ENCODE measurements around the gene LAMC2. TPM values are rescaled to one million over a fixed set of nuclear protein-coding genes. Genes with fewer than 3 reads are reported as not detected.
A peak's percentile ranks its signal among the peaks of the same experiment; 100 is the strongest.

LAMC2 gene
- total RNA-seq, 4 donors from 2014 or later = 9.4 to 17.4 (median 15.9) TPM

DNA sequence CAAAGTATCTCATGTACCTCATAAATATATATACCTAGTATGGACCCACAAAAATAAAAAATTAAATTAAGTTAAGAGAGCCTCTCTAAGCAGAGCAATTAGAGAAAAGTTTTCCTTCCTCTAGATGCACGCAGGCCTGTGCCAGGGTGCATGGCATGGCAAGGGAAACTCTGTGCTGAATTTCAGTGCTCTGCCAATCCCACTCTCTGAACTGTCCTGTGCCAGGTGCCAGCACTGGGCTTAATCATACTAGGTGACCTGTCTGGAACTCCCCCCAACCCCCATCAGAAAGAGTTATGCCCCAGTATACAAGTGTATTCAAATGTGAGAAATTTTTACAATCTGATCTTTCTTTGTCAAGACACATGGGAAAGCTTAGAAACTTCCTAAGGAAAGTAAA is 10.4 kb upstream of the LAMC2 start:
- Histone ChIP-seq H3K4me3 (no peak overlapping the region), H3K9me3 (no peaks in the 10 kb centered on the region), H3K27me3 (no peaks in the 10 kb centered on the region), H3K27ac (no peak overlapping the region), H3K36me3 (no peaks in the 10 kb centered on the region), H3K4me1 (peaks cover 0 to 9% (median 3%) of the 10 kb centered on the region in 3 donors)
- WGBS, 2 donors = 44 to 71% methylated on average over 1 of the region's 1 CpG
- DNase-seq = no peak
- TF ChIP-seq POLR2A (IDR thresholded peaks at IDR 0.05) (no peak), CTCF (IDR thresholded peaks at IDR 0.05) (no peak)
- intact Hi-C loops (cut with DNase I) = no loop called here

- no peak overlapping the region for H3K27ac ChIP-seq
- WGBS, 2 donors = 71 to 76% methylated on average over 7 of the region's 7 CpGs
- H3K36me3 ChIP-seq = no peaks in the 10 kb centered on the region
- peaks cover 0 to 15% (median 7%) of the 10 kb centered on the region in 3 donors for H3K4me1 ChIP-seq
- no peak overlapping the region for H3K4me3 ChIP-seq
- H3K27me3 ChIP-seq = no peaks in the 10 kb centered on the region
- intact Hi-C loops (cut with DNase I) = no loop called here
- H3K9me3 ChIP-seq = no peaks in the 10 kb centered on the region
- TF ChIP-seq CTCF (IDR thresholded peaks at IDR 0.05) = no peak
- TF ChIP-seq POLR2A (IDR thresholded peaks at IDR 0.05) = no peak
- no peak for DNase-seq
Measured at GRCh38 chr1:183178545-183178944, 7.5 kb upstream of the LAMC2 start.

- H3K4me3 ChIP-seq = no peak overlapping the region
- WGBS, 2 donors = 82 to 91% methylated on average over 2 of the region's 2 CpGs
- no peak for DNase-seq
- no peak overlapping the region for H3K27ac ChIP-seq
- TF ChIP-seq CTCF (IDR thresholded peaks at IDR 0.05) (no peak), POLR2A (IDR thresholded peaks at IDR 0.05) (no peak)
- intact Hi-C loops (cut with DNase I) = no loop called here
- peaks cover 0 to 15% (median 7%) of the 10 kb centered on the region in 3 donors for H3K4me1 ChIP-seq
- no peaks in the 10 kb centered on the region for H3K9me3 ChIP-seq
- no peaks in the 10 kb centered on the region for H3K27me3 ChIP-seq
- H3K36me3 ChIP-seq = no peaks in the 10 kb centered on the region
Measured at GRCh38 chr1:183179033-183179432, 7.0 kb upstream of the LAMC2 start.

DNA sequence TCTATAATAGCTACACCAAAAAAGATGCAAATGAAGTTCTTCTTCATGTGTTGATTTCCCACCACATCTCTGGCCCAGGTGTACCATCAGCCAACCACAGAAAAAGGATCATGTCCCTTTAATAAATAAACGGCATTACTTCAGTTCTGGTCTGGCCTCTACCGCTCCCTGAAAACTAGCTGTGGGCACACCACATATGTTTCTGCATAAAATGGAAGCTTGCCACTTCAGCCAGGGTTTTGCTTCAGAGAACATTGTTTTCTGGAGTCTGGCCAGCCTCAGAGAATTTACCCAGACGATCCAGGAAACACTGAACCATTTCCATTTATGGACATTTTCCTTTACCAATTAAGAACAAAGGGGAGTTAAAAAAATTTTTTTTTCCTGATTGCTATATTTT is 5.8 kb upstream of the LAMC2 start:
- H3K27ac ChIP-seq = peak overlapping the region; percentile 5 to 76 (median 70)
- intact Hi-C loops (cut with DNase I) = no loop called here
- H3K36me3 ChIP-seq = no peaks in the 10 kb centered on the region
- H3K4me1 ChIP-seq = peaks cover 0 to 15% (median 7%) of the 10 kb centered on the region in 3 donors
- H3K4me3 ChIP-seq = no peak overlapping the region
- no peak for DNase-seq
- WGBS, 2 donors = 6 to 13% methylated on average over 3 of the region's 3 CpGs
- TF ChIP-seq CTCF (IDR thresholded peaks at IDR 0.05) (no peak), POLR2A (IDR thresholded peaks at IDR 0.05) (no peak)
- H3K27me3 ChIP-seq = no peaks in the 10 kb centered on the region
- no peaks in the 10 kb centered on the region for H3K9me3 ChIP-seq

DNA sequence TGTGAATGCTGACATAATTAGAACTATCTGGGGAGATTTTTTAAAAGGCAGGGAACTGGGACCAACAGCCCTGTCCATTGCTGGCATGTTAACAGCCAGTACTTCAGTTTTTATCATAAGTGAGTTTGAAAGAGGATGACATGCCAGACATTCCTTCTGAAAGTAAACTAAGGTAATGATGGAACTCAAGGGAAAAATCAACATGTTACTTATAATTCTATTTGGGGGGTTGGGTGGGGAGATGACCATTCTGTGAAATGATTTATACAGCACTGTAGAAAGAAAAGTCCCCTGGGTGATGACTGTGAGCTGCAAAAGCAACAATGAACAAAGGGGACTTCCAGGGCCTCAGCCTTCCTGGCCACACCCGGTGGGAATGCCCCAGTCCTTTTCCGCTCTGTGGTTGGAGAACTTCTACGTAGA is 5.4 kb upstream of the LAMC2 start:
- H3K4me1 ChIP-seq = peaks cover 0 to 19% (median 7%) of the 10 kb centered on the region in 3 donors
- no peaks in the 10 kb centered on the region for H3K27me3 ChIP-seq
- no peak for TF ChIP-seq POLR2A (IDR thresholded peaks at IDR 0.05)
- no peak for TF ChIP-seq CTCF (IDR thresholded peaks at IDR 0.05)
- no peak for DNase-seq
- no peaks in the 10 kb centered on the region for H3K9me3 ChIP-seq
- intact Hi-C loops (cut with DNase I) = no loop called here
- no peaks in the 10 kb centered on the region for H3K36me3 ChIP-seq
- WGBS, 2 donors = 16 to 22% methylated on average over 3 of the region's 3 CpGs
- no peak overlapping the region for H3K4me3 ChIP-seq
- H3K27ac ChIP-seq = peak overlapping the region; percentile 5 to 76 (median 70)

All from esophagus squamous epithelium (tissue), 5 donors.